Stimulated activated CD4-positive, alpha-beta T cell treated with anti-CD3 and anti-CD28 coated beads, TNF-alpha, amount 100 ng/mL, for 48 hours (primary cell): ENCODE measurements around the gene SEPHS2.
"Not testable (repeated sequence)": the region's sequence is repeated elsewhere in the genome, so short reads cannot be mapped to it uniquely, and the experiment has no call there.

Source experiments
- DNase-seq, 3 donors: peaks; one replicate each; pipeline ENCODE4 v3.0.0-alpha.2; 2020; ENCODE audit warnings: low read depth in 3 of 3

The SEPHS2 gene

DNA sequence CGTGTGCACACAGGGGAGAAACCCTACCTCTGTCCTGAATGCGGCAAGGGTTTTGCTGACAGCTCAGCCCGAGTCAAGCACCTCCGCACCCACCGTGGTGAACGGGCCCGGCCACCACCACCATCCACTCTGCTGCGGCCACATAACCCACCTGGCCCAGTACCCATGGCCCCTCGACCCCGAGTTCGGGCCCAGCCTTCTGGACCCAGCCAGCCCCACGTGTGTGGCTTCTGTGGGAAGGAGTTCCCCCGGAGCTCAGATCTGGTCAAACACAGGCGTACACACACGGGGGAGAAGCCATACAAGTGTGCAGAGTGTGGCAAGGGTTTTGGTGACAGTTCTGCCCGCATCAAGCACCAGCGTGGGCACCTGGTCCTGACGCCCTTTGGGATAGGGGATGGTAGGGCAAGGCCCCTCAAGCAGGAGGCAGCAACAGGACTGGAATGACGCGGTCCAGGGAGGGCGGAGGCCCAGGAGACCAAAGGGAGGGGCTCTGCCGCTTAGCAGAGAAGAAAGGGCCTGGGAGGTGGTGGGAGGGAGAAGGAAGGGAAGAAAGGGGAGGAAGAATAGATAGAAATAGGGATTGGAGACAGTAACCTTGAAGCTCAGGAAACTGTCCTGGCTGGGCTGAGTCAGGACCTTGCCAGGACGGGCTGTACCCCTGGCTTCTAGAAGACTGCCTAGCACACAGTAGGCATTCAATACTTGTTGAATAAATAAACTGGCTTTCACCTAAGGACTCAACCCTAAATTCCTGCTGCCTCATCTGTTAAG lies 46.8 kb downstream of the SEPHS2 start:
- no peak for DNase-seq

DNA sequence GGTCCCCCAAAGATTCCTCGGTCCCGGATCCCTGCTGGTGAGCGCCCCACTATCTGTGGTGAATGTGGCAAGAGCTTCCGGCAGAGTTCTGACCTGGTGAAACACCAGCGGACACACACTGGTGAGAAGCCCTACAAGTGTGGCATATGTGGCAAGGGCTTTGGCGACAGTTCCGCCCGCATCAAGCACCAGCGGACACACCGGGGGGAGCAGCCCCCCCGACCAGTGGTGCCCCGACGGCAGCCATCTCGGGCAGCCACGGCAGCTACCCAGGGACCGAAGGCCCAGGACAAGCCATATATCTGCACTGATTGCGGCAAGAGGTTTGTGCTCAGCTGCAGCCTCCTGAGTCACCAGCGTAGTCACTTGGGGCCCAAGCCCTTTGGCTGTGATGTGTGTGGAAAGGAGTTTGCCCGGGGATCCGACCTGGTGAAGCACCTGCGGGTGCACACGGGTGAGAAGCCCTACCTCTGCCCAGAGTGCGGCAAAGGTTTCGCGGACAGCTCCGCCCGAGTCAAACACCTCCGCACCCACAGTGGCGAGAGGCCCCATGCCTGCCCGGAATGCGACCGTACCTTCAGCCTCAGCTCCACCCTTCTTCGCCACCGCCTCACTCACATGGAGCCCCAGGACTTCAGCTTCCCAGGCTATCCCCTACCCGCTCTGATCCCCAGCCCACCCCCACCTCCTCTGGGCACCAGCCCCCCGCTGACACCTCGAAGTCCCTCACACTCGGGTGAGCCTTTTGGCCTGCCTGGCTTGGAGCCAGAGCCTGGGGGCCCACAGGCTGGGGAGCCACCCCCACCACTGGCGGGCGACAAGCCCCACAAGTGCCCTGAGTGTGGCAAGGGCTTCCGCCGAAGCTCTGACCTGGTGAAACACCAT lies 47.7 kb downstream of the SEPHS2 start:
- no peak for DNase-seq

DNA sequence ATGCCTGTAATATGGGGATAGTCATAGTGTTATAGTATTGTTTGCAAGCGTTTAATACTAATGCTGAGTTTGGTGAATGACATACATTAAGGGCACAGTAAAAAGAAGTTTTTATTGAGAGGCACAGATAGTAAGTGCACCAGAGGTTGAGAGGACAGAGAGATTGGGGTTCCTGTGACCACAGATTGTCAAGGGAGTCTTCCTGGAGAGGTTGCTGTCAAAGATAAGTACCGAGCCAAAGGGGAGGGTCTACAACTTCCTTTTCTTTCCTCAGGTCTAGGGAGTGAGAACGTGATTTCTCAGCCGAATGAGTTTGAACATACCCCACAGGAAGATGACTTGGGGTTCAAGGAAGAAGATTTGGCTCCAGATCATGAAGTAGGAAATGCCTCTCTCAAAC lies 48.6 kb downstream of the SEPHS2 start:
- no peak for DNase-seq

DNA sequence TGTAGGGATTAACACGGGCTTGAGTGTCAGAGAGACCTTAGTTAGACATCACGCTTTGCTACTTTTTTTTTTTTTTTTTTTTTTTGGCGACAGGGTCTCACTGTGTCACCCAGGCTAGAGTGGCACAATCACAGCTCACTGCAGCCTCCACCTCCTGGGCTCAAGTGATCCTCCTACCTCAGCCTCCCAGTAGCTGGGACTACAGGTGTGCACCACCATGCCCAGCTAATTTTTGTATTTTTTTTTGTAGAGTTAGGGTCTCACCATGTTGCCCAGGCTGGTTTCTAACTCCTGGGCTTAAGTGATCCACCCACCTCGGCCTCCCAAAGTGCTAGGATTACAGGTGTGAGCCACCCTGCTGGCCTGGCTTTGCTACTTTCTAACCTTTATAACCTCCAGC lies 49.0 kb downstream of the SEPHS2 start:
- not testable (repeated sequence) for DNase-seq

DNA sequence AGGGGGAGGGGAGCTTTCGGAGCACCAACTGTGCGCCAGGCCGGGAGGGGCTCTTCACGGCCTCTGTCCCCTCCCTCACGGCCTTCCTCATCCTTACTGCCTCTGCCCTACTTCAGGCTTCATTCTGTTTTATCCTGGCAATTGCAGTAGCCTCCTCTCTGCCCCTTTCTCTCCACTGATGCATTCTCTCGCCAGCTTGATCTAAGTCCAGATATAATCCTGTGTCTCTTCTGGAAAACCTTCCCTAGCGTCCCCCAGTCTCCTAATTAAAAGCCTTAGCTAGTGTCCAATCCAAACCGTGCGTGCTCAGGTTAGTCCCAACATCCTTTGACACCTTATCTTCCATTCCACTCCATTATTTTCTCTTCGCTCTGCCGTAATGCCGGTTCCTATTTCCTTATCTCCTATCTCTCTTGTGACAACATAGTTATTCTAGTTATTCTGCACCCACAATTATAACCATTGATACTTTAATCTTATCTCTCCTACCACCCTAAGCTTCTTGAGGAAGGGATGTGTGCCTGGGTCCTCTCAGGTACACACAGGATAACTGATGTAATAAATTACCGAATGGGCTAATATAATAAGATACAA lies 49.6 kb downstream of the SEPHS2 start:
- DNase-seq, result no peak

DNA sequence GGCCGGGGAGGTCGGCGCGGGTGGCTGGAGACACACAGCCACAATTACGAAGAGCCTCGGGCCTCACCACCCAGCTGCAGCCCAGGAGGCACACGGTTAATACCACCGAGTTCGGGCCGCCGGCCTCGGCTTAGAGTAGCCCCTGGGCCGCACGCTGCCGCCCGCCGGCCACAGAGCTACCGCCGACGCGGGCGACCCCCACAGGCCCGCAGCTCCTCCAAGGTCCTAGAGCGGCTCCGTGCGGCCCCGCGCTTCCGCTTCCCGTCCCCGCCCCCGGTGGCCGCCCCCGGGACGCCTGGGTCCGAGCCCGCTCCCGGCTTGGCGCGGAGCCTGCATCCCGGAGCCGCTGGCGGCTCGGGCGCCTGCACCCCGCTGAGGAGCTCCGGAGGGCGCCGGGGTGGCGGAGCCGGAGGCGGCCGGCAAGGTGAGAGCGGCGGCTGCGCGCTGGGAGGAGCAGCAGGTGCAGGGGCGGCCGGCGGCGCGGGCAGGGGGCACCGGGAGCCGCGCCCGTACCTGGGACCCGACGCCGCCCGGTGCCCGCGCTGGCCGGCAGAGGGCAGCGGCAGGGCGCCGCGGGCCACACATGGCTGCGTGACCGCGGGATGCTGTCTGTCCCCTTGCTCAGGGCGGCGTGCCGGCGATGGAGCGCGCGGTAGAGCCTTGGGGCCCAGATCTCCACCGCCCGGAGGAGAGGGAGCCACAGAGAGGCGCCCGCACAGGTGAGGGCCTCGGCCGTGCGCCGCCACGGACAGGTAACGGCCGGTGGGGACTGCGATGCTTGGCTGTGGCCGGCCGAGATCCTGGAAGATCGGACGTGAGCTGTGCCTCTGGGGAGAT lies 50.3 kb downstream of the SEPHS2 start, which contains the start of gene ZNF48:
Gene ZNF48, plus strand, starts transcription at position 266 of the 837 bp plus-strand sequence. Its CDS starts 375 bp downstream, at position 641.
- DNase-seq, result peak in 1 of 3 donors; percentile 53

DNA sequence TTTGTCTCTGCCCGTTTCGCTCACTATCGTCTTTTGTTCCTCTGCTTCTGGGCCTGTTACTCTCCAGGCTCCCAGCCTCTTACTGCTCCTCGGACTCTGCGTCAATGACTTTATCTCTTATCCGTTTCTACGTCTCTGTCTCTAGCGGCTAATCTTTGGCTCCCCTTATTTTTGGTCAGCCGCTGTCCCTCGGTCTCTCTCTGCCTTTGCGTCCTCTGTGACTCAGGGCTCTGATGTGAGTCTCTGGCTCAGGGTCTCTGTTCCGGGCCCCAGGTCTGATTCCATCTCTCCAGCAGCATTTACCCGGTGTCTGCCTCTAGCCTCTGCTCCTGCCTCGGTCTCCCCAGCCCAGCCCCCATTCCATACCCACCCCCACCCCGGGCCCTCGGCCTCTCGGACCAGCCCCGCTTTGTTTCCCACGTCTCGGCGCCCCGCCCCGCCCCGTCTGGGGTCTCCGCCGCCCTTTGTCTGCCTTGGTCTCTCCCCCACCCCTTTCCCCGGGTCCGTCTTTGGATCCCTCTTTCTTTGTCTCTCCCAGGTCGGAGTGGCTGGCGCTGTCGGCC lies 51.0 kb downstream of the SEPHS2 start:
- DNase-seq, result no peak
